Colonic mucosa (tissue), 4 donors: ENCODE results near the gene ISG20L2. TPM values are rescaled to one million over a fixed set of nuclear protein-coding genes. Genes with fewer than 3 reads are reported as not detected.
"Not testable (repeated sequence)": the region's sequence is repeated elsewhere in the genome, so short reads cannot be mapped to it uniquely, and the experiment has no call there.

Experiments used
- DNase-seq: peaks from one replicate; pipeline ENCODE4 v3.0.0-alpha.2; 2020
- H3K27ac ChIP-seq: fragments of 200-600 bp; one replicate; pipeline ENCODE4 v1.8.0; 2021
- H3K27me3 ChIP-seq: fragments of 200-600 bp; one replicate; pipeline ENCODE4 v1.8.0; 2021
- H3K36me3 ChIP-seq: fragments of 200-600 bp; one replicate; pipeline ENCODE4 v1.8.0; 2021
- H3K4me1 ChIP-seq: fragments of 200-600 bp; one replicate; pipeline ENCODE4 v1.8.0; 2021; ENCODE audit warnings: mild to moderate bottlenecking
- H3K4me3 ChIP-seq: fragments of 200-600 bp; one replicate; pipeline ENCODE4 v1.8.0; 2021
- H3K9ac ChIP-seq, 2 donors: one replicate each; pipeline ENCODE4 v1.7.0; 2013; ENCODE audit warnings: control low read depth in 2 of 2, low read depth in 2 of 2, low read length in 2 of 2
- H3K9me3 ChIP-seq: fragments of 200-600 bp; one replicate; pipeline ENCODE4 v1.8.0; 2021
- intact Hi-C: fragments of 100-400 bp; cut with DNase I; formaldehyde crosslinking; loops from one replicate; pipeline ENCODE4 v1.14.1; 2022
- total RNA-seq, 2 donors: library from RNA; stranded (reverse); fragmentation: NEBNext Ultra II Directional in 1 of 2; extraction: Animal tissue kit (Norgen Biotek cat#: 25700) in 1 of 2; gene quantifications; one replicate each; pipeline ENCODE4 v1.2.1, GENCODE V29; 2021
- TF ChIP-seq, protein P1 (sequence below): fragments of 200-600 bp; IDR thresholded peaks from one replicate; pipeline ENCODE4 v1.8.0; 2022; ENCODE audit warnings: antibody characterized with exemption, mild to moderate bottlenecking
- donor health status: healthy.
- donor health status: DM: no; HTN: no; CAD: no.
- donor health status: DM: no; HTN: no; CAD: no.

ISG20L2 gene
- total RNA-seq, 2 donors from 2014 or later = 23.4 to 30.0 TPM

DNA sequence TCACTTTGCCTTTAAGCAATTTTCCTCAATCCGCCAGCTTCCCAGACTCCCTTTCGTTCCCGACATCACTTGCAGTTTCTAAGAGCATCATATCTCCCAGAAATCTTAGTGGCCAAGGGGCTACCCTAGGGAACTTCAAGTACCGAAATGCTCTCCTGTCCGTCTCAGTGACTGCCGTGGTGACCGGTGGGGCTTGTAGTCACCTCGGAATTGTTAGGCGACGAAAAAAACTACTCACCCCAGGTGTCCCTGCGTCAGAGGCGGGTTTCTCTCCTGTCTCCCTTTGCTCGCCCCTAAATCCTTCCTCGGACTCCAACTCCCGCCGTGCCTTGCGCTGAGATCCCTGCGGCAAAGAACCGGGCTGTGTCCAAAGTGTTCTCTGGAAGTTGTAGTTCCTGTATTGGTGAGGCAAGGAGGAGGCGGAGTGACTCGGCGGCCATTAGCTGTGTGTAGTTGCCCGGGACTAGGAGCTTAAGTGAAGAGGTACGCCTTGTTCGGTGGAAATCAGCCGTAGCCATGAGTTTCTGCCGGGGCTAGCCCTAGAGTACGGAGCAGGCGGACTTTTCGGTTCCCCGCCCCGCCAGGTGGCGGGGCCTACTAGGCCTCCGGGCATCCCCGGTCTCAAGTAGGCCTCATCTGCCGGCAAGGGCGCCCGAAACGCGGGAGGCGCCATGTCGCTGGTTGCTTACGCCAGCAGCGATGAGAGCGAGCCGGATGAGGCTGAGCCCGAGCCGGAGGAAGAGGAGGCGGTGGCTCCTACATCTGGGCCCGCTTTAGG lies 38.7 kb upstream of the ISG20L2 start, which contains the start of gene PRCC:
TSS of gene PRCC (plus strand) at position 435 of the 778 bp plus-strand sequence. CDS start at position 672, 237 bp downstream.
- TF ChIP-seq, protein P1, sequence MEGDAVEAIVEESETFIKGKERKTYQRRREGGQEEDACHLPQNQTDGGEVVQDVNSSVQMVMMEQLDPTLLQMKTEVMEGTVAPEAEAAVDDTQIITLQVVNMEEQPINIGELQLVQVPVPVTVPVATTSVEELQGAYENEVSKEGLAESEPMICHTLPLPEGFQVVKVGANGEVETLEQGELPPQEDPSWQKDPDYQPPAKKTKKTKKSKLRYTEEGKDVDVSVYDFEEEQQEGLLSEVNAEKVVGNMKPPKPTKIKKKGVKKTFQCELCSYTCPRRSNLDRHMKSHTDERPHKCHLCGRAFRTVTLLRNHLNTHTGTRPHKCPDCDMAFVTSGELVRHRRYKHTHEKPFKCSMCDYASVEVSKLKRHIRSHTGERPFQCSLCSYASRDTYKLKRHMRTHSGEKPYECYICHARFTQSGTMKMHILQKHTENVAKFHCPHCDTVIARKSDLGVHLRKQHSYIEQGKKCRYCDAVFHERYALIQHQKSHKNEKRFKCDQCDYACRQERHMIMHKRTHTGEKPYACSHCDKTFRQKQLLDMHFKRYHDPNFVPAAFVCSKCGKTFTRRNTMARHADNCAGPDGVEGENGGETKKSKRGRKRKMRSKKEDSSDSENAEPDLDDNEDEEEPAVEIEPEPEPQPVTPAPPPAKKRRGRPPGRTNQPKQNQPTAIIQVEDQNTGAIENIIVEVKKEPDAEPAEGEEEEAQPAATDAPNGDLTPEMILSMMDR = no peak
- peaks cover 12% of the 10 kb centered on the region for H3K4me1 ChIP-seq
- intact Hi-C loops = loop anchor here (5.0 kb wide), 1 partner anchor 40 kb away; the partner anchor contains the start of genes ISG20L2 and METTL25B

DNA sequence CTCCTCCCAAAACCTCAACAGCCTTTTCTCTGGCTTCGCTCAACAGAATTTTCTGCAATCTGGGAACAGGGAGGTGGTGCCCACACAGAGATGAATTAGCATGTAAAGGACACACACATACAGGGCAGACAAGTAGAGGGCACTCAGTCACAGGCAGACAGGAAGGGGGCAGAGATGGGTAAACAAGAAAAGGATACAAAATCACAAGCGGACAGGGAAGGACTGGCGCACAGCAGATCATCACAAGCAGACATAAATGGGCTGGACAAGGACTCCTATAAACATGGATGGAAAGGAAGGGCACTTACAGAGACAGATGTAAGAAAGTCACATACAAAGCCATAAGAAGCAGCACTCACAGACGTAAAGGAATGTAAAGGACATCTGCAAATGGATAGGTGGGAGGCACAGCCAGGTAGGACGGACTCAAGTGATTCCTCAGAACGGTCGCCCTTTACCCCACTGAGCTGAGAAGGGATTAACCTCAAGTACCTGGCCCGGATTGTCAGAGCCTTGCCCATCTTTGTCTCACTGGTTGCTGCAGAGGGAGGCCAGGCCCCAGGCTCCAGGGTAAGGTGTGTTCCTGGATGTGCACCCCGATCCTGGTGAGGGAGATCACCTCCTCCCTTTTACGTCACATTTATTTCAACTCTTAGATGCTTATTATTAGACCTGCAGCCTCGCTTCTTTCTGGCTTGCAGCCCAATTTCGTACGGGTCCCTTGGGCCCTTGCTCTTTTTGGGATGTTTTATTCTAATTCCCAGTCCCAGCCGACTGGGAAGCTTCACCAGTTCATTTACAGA lies 37.9 kb upstream of the ISG20L2 start:
- Histone ChIP-seq H3K36me3 (peaks cover 3% of the 10 kb centered on the region), H3K27ac (peak overlapping the region; percentile 78), H3K4me1 (peaks cover 12% of the 10 kb centered on the region), H3K4me3 (peak overlapping the region; percentile 93), H3K27me3 (no peaks in the 10 kb centered on the region), H3K9me3 (no peaks in the 10 kb centered on the region), H3K9ac (peak overlapping the region; percentile 57 to 76)
- TF ChIP-seq, protein P1 = no peak
- peak; percentile 24 for DNase-seq
- intact Hi-C loops = loop anchor here (5.0 kb wide), 1 partner anchor 39 kb away; the partner anchor contains the start of genes ISG20L2 and METTL25B

More for the DNA sequence above, 38.7 kb upstream of the ISG20L2 start, which contains the start of gene PRCC:
- DNase-seq = peak; percentile 98
- peak within 1 kb of the TSS; percentile 94 to 97 for H3K9ac ChIP-seq
- H3K27me3 ChIP-seq = no peaks in the 10 kb centered on the region
- no peaks in the 10 kb centered on the region for H3K9me3 ChIP-seq
- peak within 1 kb of the TSS; percentile 82 for H3K27ac ChIP-seq
- H3K36me3 ChIP-seq = peaks cover 3% of the 10 kb centered on the region
- H3K4me3 ChIP-seq = peak within 1 kb of the TSS; percentile 93

DNA sequence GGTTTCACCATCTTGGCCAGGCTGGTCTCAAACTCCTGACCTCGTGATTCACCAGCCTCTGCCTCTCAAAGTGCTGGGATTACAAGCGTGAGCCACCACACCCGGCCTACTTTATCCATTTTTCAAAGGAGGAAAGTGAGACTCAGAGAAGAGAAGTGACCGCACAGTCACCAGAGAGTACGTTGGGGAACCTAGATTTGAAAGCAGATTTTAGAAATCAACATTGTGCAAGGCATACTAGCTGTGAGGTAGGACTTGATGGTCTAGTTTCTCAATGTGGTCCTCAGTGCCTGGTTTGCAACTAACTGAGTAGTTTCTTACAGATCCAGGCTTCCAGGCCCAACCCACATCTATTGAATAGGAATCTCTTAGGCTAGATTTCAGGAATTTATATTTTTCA lies 37.1 kb upstream of the ISG20L2 start:
- no peak overlapping the region for H3K27ac ChIP-seq
- H3K9me3 ChIP-seq = no peaks in the 10 kb centered on the region
- H3K36me3 ChIP-seq = no peaks in the 10 kb centered on the region
- intact Hi-C loops = loop anchor here (5.0 kb wide), 1 partner anchor 38 kb away; the partner anchor contains the start of genes ISG20L2 and METTL25B
- no peak overlapping the region for H3K4me3 ChIP-seq
- H3K9ac ChIP-seq = peak overlapping the region in 1 of 2 donors; percentile 76
- no peak for DNase-seq
- TF ChIP-seq, protein P1 = no peak
- H3K27me3 ChIP-seq = no peaks in the 10 kb centered on the region
- H3K4me1 ChIP-seq = peaks cover 12% of the 10 kb centered on the region

DNA sequence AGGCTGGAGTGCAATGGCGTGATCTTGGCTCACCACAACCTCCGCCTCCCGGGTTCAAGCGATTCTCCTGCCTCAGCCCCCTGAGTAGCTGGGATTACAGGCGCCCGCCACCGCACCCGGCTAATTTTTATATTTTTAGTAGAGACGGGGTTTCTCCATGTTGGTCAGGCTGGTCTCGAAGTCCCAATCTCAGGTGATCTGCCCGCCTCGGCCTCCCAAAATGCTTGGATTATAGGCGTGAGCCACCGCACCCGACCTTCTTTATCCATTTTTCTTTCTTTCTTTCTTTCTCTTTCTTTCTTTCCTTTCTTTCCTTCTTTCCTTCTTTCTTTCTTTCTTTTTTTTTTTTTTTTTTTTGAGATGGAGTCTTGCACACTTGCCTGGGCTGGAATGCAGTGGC lies 36.6 kb upstream of the ISG20L2 start:
- H3K9ac ChIP-seq, DNase-seq, H3K27me3 ChIP-seq, H3K27ac ChIP-seq, H3K9me3 ChIP-seq, H3K36me3 ChIP-seq, H3K4me3 ChIP-seq: not testable (repeated sequence)
- peaks cover 12% of the 10 kb centered on the region for H3K4me1 ChIP-seq
- intact Hi-C loops = loop anchor here (5.0 kb wide), 1 partner anchor 38 kb away; the partner anchor contains the start of genes ISG20L2 and METTL25B

DNA sequence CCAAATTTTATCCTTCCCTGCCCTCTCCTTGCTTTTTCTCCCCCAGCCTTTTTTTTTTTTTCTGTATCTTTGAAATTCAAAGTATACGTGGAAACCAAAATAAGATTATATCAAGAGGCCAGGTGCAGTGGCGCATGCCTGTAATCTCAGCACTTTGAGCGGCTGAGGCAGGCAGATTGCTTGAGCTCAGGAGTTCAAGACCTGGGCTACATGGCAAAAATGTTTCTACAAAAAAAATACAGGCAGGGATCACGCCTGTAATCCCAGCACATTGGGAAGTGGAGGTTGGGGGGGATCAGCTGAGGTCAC lies 32.2 kb upstream of the ISG20L2 start:
- no peak for DNase-seq
- no peaks in the 10 kb centered on the region for H3K36me3 ChIP-seq
- H3K4me1 ChIP-seq = no peaks in the 10 kb centered on the region
- H3K27me3 ChIP-seq = no peaks in the 10 kb centered on the region
- TF ChIP-seq, protein P1 = no peak
- intact Hi-C loops = no loop called here
- no peak overlapping the region for H3K4me3 ChIP-seq
- H3K9me3 ChIP-seq = no peaks in the 10 kb centered on the region
- H3K9ac ChIP-seq = no peak overlapping the region
- no peak overlapping the region for H3K27ac ChIP-seq
